ENCODE data around the gene ARHGEF2. TPM values are rescaled to one million over a fixed set of nuclear protein-coding genes. Genes with fewer than 3 reads are reported as not detected.

ARHGEF2 gene
- total RNA-seq, 1 donor from 2014 or later = 111 TPM

GRCh38 chr1:155929057-155929456 lies 49.3 kb downstream of the ARHGEF2 start:
- H3K9me3 Mint-ChIP-seq = no peaks in the 10 kb centered on the region
- H3K27ac Mint-ChIP-seq = no peak overlapping the region
- H3K27me3 Mint-ChIP-seq (ENCODE audit: low read depth) = no peaks in the 10 kb centered on the region
- TF ChIP-seq CTCF (IDR thresholded peaks at IDR 0.05; ENCODE audit: unreplicated experiment) = no peak
- no peak for DNase-seq (ENCODE audit: low spot score in 2 of 2, unreplicated experiment in 2 of 2)
- peaks cover 35% of the 10 kb centered on the region for H3K36me3 Mint-ChIP-seq
- no peak overlapping the region for H3K4me3 Mint-ChIP-seq
- H3K4me1 Mint-ChIP-seq = peaks cover 24% of the 10 kb centered on the region

GRCh38 chr1:155925506-155925905 lies 52.8 kb downstream of the ARHGEF2 start:
- no peak overlapping the region for H3K4me3 Mint-ChIP-seq
- H3K4me1 Mint-ChIP-seq = peaks cover 4% of the 10 kb centered on the region
- no peaks in the 10 kb centered on the region for H3K27me3 Mint-ChIP-seq (ENCODE audit: low read depth)
- H3K36me3 Mint-ChIP-seq = peaks cover 50% of the 10 kb centered on the region
- DNase-seq (ENCODE audit: low spot score in 2 of 2, unreplicated experiment in 2 of 2) = no peak
- TF ChIP-seq CTCF (IDR thresholded peaks at IDR 0.05; ENCODE audit: unreplicated experiment) = no peak
- H3K9me3 Mint-ChIP-seq = no peaks in the 10 kb centered on the region
- no peak overlapping the region for H3K27ac Mint-ChIP-seq

GRCh38 chr1:155920717-155921116 lies 57.6 kb downstream of the ARHGEF2 start:
- no peak overlapping the region for H3K4me3 Mint-ChIP-seq
- H3K27ac Mint-ChIP-seq = no peak overlapping the region
- no peak for DNase-seq (ENCODE audit: low spot score in 2 of 2, unreplicated experiment in 2 of 2)
- no peaks in the 10 kb centered on the region for H3K9me3 Mint-ChIP-seq
- H3K36me3 Mint-ChIP-seq = peaks cover 43% of the 10 kb centered on the region
- no peaks in the 10 kb centered on the region for H3K4me1 Mint-ChIP-seq
- TF ChIP-seq CTCF (IDR thresholded peaks at IDR 0.05; ENCODE audit: unreplicated experiment) = no peak
- H3K27me3 Mint-ChIP-seq (ENCODE audit: low read depth) = no peaks in the 10 kb centered on the region

GRCh38 chr1:155919801-155920200 lies 58.5 kb downstream of the ARHGEF2 start:
- Mint-ChIP-seq H3K4me3 (no peak overlapping the region), H3K4me1 (no peaks in the 10 kb centered on the region), H3K27me3 (ENCODE audit: low read depth) (no peaks in the 10 kb centered on the region), H3K27ac (no peak overlapping the region), H3K36me3 (peaks cover 37% of the 10 kb centered on the region), H3K9me3 (no peaks in the 10 kb centered on the region)
- TF ChIP-seq CTCF (IDR thresholded peaks at IDR 0.05; ENCODE audit: unreplicated experiment) = no peak
- DNase-seq (ENCODE audit: low spot score in 2 of 2, unreplicated experiment in 2 of 2) = no peak

- H3K36me3 Mint-ChIP-seq = peaks cover 41% of the 10 kb centered on the region
- TF ChIP-seq CTCF (IDR thresholded peaks at IDR 0.05; ENCODE audit: unreplicated experiment) = no peak
- H3K4me1 Mint-ChIP-seq = no peaks in the 10 kb centered on the region
- H3K4me3 Mint-ChIP-seq = no peak overlapping the region
- no peaks in the 10 kb centered on the region for H3K27me3 Mint-ChIP-seq (ENCODE audit: low read depth)
- no peaks in the 10 kb centered on the region for H3K9me3 Mint-ChIP-seq
- DNase-seq (ENCODE audit: low spot score in 2 of 2, unreplicated experiment in 2 of 2) = no peak
- H3K27ac Mint-ChIP-seq = no peak overlapping the region
Observed at GRCh38 chr1:155918660-155919059, 59.7 kb downstream of the ARHGEF2 start.
